Measurements from ENCODE around the gene ARHGAP6.

ARHGAP6 gene

GRCh38 chrX:11461201-11462001 lies 204.3 kb downstream of the ARHGAP6 start:
- no peak for TF ChIP-seq CTCF (IDR thresholded peaks at IDR 0.05; ENCODE audit: insufficient read depth, low read length, missing control alignments)
- ChIA-PET CTCF (interaction anchor here (0.8 to 2.3 kb wide), 5 partner anchors 12 to 318 kb away, joined by 3 to 9 read pairs (median 4); no protein-coding TSS in a partner anchor), POLR2A (interaction anchor here (1.1 kb wide), 1 partner anchor 56 kb away, joined by 3 read pairs; no protein-coding TSS in a partner anchor)
- no peak overlapping the region for H3K4me3 ChIP-seq (ENCODE audit: low read depth, low read length)
- no peak for DNase-seq (ENCODE audit: low read depth, low spot score)

- H3K4me3 ChIP-seq (ENCODE audit: low read depth, low read length): no peak overlapping the region
- ChIA-PET CTCF (interaction anchor here (1.1 to 2.3 kb wide), 3 partner anchors 11 to 79 kb away, joined by 3 to 9 read pairs (median 5); no protein-coding TSS in a partner anchor), POLR2A (no interaction called here)
- no peak for DNase-seq (ENCODE audit: low read depth, low spot score)
- TF ChIP-seq CTCF (IDR thresholded peaks at IDR 0.05; ENCODE audit: insufficient read depth, low read length, missing control alignments): no peak
Measured at GRCh38 chrX:11460347-11460746, 205.4 kb downstream of the ARHGAP6 start.

GRCh38 chrX:11458170-11458569 lies 207.6 kb downstream of the ARHGAP6 start:
- POLR2A ChIA-PET: no interaction called here
- no peak for DNase-seq (ENCODE audit: low read depth, low spot score)
- CTCF ChIA-PET: no interaction called here
- TF ChIP-seq CTCF (IDR thresholded peaks at IDR 0.05; ENCODE audit: insufficient read depth, low read length, missing control alignments): no peak
- no peak overlapping the region for H3K4me3 ChIP-seq (ENCODE audit: low read depth, low read length)

GRCh38 chrX:11451151-11451550 lies 214.6 kb downstream of the ARHGAP6 start:
- ChIA-PET CTCF (interaction anchor here (0.7 kb wide), 1 partner anchor 20 kb away, joined by 3 read pairs; no protein-coding TSS in a partner anchor), POLR2A (no interaction called here)
- TF ChIP-seq CTCF (IDR thresholded peaks at IDR 0.05; ENCODE audit: insufficient read depth, low read length, missing control alignments): no peak
- no peak overlapping the region for H3K4me3 ChIP-seq (ENCODE audit: low read depth, low read length)
- no peak for DNase-seq (ENCODE audit: low read depth, low spot score)

GRCh38 chrX:11450354-11450753 lies 215.4 kb downstream of the ARHGAP6 start:
- no peak overlapping the region for H3K4me3 ChIP-seq (ENCODE audit: low read depth, low read length)
- no peak for DNase-seq (ENCODE audit: low read depth, low spot score)
- CTCF ChIA-PET: no interaction called here
- no peak for TF ChIP-seq CTCF (IDR thresholded peaks at IDR 0.05; ENCODE audit: insufficient read depth, low read length, missing control alignments)
- POLR2A ChIA-PET: no interaction called here

GRCh38 chrX:11449613-11450012 lies 216.1 kb downstream of the ARHGAP6 start:
- TF ChIP-seq CTCF (IDR thresholded peaks at IDR 0.05; ENCODE audit: insufficient read depth, low read length, missing control alignments): no peak
- ChIA-PET POLR2A (no interaction called here), CTCF (interaction anchor here (1.6 kb wide), 1 partner anchor 11 kb away, joined by 5 read pairs; no protein-coding TSS in a partner anchor)
- H3K4me3 ChIP-seq (ENCODE audit: low read depth, low read length): no peak overlapping the region
- DNase-seq (ENCODE audit: low read depth, low spot score): no peak
